Fibroblast of upper back skin (primary cell): ENCODE measurements around the gene TRIM45.
"Not testable (repeated sequence)": the region's sequence is repeated elsewhere in the genome, so short reads cannot be mapped to it uniquely, and the experiment has no call there.

Experiments
- DNase-seq: peaks from one replicate; pipeline ENCODE4 v3.0.0-alpha.2; 2013

TRIM45 gene, protein sequence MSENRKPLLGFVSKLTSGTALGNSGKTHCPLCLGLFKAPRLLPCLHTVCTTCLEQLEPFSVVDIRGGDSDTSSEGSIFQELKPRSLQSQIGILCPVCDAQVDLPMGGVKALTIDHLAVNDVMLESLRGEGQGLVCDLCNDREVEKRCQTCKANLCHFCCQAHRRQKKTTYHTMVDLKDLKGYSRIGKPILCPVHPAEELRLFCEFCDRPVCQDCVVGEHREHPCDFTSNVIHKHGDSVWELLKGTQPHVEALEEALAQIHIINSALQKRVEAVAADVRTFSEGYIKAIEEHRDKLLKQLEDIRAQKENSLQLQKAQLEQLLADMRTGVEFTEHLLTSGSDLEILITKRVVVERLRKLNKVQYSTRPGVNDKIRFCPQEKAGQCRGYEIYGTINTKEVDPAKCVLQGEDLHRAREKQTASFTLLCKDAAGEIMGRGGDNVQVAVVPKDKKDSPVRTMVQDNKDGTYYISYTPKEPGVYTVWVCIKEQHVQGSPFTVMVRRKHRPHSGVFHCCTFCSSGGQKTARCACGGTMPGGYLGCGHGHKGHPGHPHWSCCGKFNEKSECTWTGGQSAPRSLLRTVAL

DNA sequence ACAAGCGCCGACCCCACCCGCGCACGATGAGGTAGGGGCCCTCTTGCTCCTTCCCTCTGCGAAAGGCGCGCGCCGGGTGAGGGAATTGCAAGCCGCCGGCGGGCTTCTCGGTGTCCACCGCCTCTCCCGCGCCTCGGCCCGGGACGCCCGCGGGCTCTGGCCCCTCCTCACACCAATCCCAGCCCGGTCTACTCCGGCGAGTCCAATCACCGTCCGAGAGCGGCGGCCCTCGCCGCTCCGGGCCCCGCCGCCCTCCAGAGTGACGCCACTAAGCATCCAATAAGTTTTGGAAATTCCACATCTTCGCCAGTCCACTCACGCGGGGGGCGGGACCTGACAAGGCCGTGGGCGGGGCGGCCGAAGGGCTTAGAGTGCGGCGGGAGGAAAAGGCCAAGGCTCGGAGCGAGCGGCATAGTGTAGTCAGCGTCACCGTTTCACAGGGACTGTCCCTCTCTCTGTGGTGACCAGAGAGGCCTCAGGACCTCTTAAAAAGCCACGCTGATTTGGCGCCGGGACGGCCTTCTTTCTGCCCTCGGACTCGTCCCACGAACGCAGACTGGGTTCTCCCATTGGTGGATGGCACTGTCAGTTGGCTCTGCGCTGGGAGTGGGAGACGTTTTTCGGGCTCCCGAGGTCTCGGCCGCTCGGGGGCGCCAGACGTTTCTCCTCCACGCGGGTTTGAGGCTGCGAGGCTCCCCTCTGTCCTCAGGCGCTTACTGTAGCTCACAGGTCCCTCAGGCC is at the start of gene TRIM45:
Gene TRIM45 (minus strand): TSS at position 161 of the 741 bp plus-strand sequence. CDS start 548 bp downstream, outside the sequence.
- DNase-seq = peak; percentile 97

DNA sequence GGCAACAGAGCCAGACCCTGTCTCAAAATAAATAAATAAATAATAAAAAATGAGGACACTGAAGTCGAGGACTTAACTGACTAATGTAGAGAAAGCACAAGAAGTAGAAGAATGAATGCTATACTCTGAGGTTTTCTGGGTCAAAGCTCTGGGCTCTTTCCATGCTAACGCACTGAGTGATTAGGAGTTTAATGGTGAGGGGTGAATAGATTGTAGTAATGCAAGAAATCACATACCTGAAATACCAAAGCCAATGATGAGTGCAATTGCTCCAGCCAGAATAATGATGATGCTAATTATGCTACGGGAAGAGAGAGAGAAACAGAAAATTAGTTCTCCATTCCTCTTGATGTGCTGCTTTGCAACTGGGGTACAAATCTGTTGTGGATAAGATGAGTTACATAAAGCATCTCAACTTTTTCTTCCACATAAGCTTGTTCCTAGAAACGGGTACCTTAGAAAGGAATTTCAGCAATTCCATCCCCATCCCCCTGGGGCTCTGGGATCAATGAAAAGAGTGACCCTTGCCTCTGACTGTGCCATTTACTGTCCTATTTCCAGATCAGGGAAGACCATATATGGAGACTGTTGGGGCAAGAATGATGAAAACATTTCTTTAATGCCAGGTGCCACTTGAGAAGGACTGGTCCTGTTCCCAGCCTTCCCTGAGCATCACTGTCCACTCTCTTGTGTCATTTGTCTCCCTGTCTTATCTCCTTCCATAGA is 48.5 kb upstream of the TRIM45 start:
- DNase-seq = no peak

DNA sequence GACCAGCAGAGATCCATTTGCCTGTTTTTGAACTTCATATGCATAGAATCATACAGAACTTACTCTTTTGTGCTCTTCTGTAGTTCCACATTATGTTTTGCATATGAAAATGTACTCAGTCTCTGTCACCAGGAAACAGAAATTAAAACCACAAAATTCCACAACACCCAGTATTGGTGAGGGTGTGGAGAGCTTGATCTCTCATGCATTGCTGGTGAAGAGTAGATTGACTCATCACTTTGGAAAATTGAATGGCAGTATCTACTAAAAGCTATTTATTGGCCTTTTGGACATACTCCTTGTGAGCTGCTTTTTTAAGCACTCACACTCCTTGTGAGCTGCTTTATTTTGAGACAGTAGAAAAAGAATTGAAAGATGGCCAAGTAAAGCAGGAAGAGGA is 45.9 kb upstream of the TRIM45 start:
- DNase-seq = peak; percentile 23

DNA sequence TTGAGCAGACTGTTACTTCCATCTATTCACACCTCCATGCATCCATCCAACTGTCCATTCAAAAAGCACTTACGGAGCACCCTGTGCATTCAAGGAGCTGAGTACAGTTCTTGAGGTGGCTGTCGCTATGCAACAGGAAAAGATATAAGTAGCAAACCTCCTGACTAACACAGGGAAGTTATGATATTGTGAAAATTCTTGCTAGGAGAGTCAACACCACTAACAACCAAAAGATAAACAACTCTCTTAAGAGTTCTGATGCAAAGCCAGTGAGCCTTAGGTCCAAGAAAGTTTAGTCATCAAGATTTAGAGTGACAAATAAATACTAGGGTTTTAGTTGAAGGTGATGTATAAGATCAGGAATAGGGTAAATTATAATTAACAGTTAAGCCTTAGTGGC is 44.5 kb upstream of the TRIM45 start:
- DNase-seq = no peak

DNA sequence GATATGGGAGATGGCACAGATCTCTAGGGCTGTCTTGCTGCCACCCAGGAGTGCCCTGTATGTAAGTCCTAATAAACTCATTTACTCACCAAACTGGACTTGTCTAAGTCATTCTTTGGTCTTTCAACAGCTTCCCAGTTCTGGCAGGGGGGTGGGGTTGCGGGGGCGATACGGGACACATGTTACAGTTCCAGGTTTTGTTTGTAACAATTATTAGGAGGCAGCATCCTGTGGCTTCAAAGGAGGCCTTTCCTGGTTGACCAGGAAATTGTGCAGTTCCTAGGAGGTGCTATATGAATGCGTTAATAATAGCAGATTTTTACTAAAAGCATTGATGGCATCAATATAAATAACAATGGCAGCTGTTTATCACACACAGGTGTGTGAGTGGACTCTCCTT is 42.7 kb upstream of the TRIM45 start:
- DNase-seq = no peak

DNA sequence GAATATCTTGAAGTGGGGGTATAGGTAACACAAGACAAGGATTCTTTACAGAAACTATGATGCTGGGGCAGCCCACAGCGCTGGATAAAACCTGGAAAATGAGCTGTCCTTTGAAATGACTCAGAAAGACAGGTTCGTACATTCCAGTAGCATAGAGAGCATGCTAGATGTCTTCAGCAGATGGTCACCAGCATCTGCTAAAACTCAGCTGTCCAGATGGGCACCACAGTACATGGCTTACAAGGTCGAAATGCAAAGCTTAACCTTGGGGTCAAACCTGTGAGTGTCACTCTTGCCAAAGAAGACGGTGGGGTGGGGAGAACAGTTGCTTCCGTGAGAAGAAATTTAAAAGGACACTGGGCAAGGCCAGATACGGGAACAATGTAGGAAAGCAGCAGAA is 41.3 kb upstream of the TRIM45 start:
- no peak for DNase-seq

DNA sequence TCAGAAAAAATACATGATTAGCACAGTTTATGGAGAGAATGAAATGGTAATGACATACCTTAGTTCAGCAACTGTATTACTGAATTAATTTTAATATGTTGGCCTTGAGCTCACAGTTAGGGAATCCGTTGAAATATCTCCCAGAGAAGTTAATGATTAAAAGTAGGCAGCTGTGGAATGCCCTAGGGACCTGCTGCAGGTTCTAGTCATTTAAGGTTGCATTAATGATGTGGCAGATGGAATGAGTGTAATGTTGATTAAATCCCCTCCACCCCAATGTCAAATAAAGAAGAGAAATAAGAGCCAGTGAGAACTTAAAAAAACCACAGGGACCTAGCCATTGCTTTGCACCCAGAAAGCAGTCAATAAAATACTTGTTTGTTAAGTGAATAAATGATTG is 40.3 kb upstream of the TRIM45 start:
- DNase-seq = no peak

DNA sequence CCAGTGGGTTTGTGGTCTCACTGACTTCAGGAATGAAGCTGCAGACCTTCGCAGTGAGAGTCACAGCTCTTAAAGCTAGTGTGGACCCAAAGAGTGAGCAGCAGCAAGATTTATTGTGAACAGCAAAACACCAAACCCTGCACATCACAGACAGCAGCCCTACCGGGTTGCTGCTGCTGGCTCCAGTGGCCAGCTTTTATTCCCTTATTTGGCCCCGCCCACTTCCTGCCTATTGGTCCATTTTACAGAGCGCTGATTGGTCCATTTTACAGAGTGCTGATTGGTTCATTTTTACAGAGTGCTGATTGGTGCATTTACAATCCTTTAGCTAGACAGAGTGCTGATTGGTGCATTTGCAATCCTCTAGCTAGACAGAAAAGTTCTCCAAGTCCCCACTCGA is 29.8 kb upstream of the TRIM45 start:
- not testable (repeated sequence) for DNase-seq

DNA sequence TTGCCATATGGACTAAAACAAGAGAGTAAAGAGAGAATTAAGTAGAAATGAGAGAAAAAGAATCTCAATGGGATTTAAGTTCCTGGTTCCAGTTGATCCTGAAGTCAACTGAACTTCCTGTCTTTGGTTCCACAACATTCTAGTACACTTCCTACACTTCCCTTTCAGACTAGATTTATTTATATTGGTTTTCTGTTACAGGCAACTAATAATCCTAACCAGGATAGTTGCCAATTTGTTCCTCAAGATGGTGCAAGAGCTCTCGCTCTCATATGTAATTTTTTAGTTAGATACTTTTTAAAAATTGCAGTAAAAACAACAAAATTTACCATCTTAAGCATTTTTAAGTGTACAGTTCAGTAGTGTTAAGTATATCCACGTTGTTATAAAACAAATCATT is 28.8 kb upstream of the TRIM45 start:
- DNase-seq = no peak

DNA sequence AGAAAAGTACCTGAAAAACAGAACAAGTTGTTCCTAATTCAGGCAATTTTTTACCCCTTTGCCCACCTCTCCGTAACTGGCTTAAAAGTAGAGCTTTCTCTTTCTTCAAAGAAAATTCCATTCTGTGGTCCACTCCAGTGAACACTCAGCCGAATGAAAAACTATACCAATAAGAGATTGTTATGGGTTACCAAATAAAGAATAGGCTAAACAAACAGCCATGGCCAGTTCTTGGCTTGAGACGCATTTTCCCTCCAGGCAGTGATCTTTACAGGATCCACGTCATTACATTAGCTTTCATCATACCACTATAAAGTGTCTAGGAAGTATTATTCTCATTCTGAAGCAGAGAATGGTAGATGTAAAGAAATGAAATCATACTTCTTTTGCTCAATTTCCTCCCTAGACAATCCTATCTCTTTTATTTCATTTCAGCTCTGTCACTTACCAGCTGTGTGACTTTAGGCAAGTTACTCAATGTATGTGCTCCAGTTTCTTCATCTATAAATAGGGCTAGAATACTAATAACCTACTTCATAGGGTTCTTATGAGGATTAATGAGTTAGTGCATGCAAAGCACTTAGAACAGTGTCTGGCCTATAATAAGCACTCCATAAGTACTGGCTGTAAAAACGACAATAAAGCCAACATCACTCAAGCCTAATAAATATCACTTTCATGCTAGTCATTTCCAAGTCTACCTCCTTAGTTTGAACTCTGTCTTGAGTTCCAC is 26.5 kb upstream of the TRIM45 start:
- DNase-seq = peak; percentile 62

DNA sequence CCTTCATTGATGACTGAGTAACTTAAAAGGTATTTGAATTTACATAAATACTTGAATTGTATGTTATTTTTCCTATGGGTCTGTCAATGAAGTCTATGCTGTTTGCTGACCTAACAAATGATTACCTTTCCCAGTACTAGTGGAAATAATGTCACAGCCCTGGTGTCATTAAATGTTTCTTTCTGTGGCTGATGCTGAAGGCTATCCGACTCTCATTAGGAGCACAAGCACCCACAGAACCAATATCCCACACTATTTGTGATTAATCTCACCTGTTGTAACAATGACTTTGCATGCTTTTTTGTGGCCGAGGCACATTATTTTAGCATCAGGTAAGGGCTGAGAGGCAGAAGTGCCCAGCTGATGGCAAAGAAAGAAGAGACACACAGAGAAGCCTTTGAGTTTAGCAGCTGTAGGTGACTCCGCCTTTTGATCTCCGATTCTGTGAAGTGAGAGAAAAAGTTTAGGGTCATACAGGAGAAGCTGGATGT is 25.8 kb upstream of the TRIM45 start:
- DNase-seq = no peak

DNA sequence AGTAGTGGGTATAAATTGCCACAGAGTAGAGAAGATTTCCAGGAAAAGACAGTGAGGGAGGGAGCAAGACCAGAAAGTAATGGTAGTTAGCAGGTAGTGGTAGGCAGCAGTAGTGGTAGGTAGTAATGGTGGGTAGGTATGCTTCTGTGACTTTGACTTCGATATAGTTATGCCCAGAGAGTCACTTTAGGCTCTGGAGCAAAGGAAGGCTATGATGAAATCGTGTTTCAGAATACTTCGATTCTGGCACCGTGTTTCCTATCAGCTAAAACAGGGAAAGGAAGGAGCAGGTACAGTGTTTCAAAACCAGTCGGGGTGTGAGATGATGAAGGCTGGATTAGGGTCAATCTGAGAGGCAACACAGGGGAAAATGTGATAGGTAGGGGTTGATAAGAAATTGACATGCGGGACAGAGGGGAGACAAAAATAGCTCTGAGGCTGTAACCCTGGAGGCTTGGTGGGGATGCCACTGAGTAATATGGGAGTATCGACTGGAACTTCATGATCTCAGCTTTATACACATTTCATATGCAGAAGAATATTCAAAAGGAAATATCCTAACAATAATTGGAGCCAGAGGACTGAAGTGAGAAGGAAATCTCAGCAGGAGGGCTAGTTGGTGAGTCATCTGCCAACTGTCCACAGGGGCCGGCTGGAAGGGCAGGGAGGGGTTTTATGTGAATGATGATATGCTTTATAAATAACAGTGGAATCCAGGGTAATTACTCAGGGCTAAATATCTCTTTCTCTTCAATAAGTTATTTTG is 25.2 kb upstream of the TRIM45 start:
- peak; percentile 97 for DNase-seq

DNA sequence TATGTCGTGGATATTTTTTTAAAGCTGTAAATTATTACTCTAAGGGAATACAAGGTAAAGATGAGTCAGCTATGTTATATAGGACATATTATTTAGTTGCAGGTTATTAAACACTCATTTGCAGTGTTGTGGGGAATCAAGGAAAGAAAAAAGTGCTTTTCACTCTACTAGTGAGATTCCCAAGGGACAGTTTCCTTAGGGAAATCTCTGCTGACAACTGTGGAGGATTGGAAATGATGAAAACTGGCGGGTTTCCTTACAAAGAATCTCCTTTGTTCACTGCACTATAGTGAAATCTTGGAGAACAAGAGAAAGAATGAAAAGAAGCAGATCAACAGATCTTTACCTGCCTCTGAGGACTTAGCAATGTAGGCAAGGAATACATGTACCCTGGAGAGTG is 24.5 kb upstream of the TRIM45 start:
- no peak for DNase-seq

DNA sequence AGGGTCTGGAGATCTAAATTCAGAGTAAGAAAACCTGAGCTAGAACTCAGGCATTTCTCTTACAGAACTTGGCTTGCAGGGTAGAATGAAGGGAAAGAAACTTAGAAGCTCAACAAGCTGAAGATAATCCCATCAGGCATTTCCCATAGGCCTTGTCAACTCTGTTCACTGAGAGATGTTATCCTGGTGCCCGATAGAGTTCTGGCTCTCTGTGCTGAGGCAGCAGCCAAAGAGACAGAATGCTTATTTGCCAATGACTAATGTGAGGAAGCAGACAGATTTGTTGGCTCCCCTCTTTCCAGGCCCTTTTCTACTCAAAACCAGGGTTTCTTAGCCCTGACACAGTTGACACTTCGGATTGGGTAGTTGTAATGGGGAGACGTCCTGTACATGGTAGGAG is 22.3 kb upstream of the TRIM45 start:
- DNase-seq = no peak

DNA sequence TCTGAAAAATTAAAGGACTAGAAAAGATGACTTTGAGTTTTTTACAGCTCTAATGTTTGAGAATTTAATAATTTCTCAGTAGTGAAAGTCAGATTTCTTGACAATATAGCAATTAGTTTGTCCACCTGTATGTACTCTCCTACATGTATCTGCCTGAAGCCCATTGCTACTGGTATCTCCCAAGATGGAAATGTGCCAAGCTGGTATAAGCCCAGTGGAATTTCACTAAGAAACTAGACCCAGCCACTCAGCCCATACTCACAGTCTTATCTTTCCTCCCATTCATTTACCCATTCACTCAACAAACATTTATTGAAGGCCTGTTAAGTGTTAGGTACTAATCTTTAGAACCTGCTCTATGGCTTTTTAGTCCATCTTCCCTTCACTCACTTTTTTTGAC is 21.6 kb upstream of the TRIM45 start:
- no peak for DNase-seq

DNA sequence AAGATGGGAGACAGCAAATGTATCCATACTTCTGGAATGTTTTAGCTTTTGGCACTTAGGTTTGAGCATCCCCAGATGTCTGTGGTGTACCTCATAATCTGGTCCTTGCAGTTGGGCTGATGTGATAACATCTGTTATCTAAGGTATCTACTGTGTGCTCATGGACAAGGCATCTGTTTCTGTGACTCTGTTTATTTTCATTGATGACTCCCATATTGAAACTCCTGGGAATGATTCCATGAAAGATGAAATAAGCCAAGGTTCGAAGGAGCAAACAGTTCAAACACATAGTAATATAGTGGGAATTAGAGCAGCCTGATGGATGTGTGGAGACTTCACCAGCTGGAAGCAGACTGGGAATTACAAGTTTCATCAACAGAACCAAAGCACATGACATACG is 20.7 kb upstream of the TRIM45 start:
- peak; percentile 83 for DNase-seq

DNA sequence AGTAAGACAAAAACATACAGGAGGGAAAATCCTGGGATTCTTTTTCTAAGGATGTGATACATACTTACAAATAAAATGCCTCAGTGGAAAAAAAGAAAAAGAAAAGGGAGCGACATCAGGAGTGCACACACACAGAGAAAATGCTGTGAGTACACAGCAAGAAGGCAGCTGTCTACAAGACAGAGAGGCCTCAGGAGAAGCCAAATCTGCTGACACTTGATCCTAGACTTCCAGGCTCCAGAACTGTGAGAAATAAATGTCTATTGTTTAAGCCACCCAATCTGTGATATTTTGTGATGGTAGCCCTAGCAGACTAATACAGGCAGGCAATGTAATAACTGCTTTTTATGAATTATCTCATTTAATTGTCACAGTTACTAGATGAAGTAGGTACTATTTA is 17.0 kb upstream of the TRIM45 start:
- DNase-seq = no peak

DNA sequence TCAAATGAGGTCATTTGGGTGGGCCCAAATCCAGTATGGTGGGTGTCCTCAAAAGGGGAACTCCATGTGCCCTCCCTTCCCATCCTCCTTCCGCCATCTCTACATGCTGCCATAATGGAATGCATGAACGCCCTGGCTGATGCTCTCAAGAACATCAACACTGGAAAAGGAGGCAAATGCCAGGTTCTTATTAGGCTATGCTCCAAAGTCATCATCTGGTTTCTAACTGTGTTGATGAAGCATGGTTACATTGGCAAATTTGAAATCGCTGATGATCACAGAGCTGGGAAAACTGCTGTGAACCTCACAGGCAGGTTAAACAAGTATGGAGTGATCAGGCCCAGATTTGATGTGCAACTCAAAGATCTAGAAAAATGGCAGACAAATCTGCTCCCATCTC is 16.6 kb upstream of the TRIM45 start:
- no peak for DNase-seq

DNA sequence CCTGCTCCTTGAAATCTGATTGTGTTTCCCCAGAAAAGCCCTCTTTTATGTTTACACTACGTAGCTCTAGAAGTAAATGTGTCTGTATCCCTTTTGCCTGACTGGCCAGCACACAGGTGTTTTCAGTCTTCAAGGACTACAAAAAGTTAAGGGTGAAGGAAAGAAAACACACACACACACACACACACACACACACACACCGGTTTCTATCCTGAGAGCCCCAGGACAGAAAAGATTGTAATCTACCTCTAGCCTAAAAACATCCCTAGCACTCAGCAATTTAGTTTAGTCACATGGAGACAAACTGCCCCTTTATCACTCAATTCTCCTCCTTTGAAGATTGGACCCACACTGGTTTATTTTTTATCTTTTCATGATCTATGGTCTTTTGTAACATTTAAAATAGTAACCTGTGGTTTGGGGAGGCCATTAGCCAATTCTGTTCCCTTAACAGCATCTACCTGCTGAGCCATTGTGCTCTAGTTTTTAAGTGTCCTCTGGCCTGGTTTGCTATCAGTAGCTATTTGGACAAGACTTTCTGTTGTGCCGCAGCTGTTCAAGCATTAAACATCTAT is 15.8 kb upstream of the TRIM45 start:
- DNase-seq = no peak

DNA sequence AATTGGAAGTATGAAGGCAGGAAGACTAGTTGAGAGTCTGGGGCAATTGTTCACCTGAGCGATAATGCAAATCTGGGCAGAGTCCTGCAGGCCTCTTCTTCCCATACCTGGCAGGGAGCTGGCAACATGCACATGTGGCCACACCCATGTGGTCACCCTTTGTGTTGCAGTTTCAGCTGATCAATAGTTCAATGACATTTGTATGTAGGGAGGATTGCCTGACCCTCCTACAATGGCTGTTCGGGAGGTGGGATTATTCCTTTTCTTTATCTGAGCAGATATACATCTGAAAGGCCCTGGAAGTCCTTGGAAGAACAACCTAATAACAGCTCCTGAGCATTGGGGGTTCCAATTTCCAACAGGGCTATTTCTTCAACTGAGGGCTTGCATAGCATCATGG is 15.2 kb upstream of the TRIM45 start:
- no peak for DNase-seq

DNA sequence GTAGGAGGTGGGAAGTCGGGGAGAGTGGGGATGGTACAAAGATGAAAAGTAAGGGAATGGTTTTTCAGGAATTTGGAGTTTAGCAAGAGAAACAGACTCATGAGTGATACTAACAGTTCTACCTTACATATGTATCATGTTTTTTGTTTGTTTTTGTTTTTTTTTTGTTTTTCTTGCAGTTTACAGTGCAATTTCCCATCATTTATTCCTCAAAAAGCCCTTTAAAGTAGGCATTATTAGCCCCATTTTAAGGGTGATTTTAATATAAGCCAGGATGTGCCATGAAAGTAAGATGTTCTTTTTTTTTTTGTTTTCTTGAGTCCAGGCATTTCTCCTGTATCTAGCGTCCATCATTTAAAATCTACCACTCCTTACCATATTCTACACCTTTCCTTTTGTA is 13.8 kb upstream of the TRIM45 start:
- DNase-seq = no peak
